ENCODE data around the gene AOAH.

DNA sequence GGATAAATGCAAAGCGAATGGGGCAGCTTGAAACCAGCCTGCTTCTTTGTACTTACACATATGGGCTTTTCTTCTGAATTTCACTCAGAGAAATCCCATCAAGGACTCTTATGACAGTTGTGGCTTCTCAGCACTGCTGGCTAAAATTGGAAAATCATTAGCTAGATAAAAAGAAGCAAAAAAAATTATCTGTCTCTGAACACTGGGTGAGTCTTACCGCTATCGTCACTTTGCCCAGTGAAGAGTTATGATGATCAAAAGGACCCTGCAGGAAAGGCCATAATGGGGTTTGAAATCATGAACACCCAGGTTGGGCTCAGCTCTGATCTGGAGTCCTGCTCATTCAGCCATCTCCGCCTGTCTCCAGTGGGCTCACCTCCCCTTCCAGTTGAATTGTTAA lies 34.3 kb downstream of the AOAH start:
- TF ChIP-seq, protein P1, sequence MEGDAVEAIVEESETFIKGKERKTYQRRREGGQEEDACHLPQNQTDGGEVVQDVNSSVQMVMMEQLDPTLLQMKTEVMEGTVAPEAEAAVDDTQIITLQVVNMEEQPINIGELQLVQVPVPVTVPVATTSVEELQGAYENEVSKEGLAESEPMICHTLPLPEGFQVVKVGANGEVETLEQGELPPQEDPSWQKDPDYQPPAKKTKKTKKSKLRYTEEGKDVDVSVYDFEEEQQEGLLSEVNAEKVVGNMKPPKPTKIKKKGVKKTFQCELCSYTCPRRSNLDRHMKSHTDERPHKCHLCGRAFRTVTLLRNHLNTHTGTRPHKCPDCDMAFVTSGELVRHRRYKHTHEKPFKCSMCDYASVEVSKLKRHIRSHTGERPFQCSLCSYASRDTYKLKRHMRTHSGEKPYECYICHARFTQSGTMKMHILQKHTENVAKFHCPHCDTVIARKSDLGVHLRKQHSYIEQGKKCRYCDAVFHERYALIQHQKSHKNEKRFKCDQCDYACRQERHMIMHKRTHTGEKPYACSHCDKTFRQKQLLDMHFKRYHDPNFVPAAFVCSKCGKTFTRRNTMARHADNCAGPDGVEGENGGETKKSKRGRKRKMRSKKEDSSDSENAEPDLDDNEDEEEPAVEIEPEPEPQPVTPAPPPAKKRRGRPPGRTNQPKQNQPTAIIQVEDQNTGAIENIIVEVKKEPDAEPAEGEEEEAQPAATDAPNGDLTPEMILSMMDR (IDR thresholded peaks at IDR 0.05), result no peak
- no peak for TF ChIP-seq POLR2A (IDR thresholded peaks at IDR 0.05)

Measured in esophagus squamous epithelium (tissue), 4 donors.